ENCODE data around the gene SYNE2.
A peak's percentile ranks its signal among the peaks of the same experiment; 100 is the strongest.

The SYNE2 gene

GRCh38 chr14:63840981-63841380 lies 11.8 kb upstream of the SYNE2 start:
- H3K9ac ChIP-seq = no peak overlapping the region
- H3K36me3 ChIP-seq (ENCODE audit: control insufficient read depth, insufficient read depth, low read length) = no peaks in the 10 kb centered on the region
- H3K9me3 ChIP-seq (ENCODE audit: control insufficient read depth, low read length) = no peaks in the 10 kb centered on the region
- H3K4me1 ChIP-seq = no peaks in the 10 kb centered on the region
- no peak overlapping the region for H3K27ac ChIP-seq
- no peak overlapping the region for H3K4me2 ChIP-seq (ENCODE audit: low read length)
- no peaks in the 10 kb centered on the region for H3K27me3 ChIP-seq (ENCODE audit: control insufficient read depth, insufficient read depth, low read length)
- TF ChIP-seq CTCF (IDR thresholded peaks at IDR 0.05) = no peak
- H3K4me3 ChIP-seq (ENCODE audit: low read depth, low read length) = no peak overlapping the region
- no peak overlapping the region for H2AFZ ChIP-seq
- no peaks in the 10 kb centered on the region for H3K79me2 ChIP-seq

GRCh38 chr14:63843796-63844195 lies 9.0 kb upstream of the SYNE2 start:
- Histone ChIP-seq H3K4me2 (ENCODE audit: low read length) (no peak overlapping the region), H3K79me2 (no peaks in the 10 kb centered on the region), H3K36me3 (ENCODE audit: control insufficient read depth, insufficient read depth, low read length) (no peaks in the 10 kb centered on the region), H3K9me3 (ENCODE audit: control insufficient read depth, low read length) (no peaks in the 10 kb centered on the region), H3K4me1 (no peaks in the 10 kb centered on the region), H3K9ac (no peak overlapping the region), H3K27me3 (ENCODE audit: control insufficient read depth, insufficient read depth, low read length) (no peaks in the 10 kb centered on the region), H3K4me3 (ENCODE audit: low read depth, low read length) (no peak overlapping the region), H2AFZ (no peak overlapping the region), H3K27ac (no peak overlapping the region)
- TF ChIP-seq CTCF (IDR thresholded peaks at IDR 0.05) = no peak

GRCh38 chr14:63848890-63849289 lies 3.9 kb upstream of the SYNE2 start:
- Histone ChIP-seq H3K79me2 (no peaks in the 10 kb centered on the region), H3K27ac (no peak overlapping the region), H3K4me2 (ENCODE audit: low read length) (no peak overlapping the region), H3K4me1 (no peaks in the 10 kb centered on the region), H3K9me3 (ENCODE audit: control insufficient read depth, low read length) (no peaks in the 10 kb centered on the region), H3K4me3 (ENCODE audit: low read depth, low read length) (no peak overlapping the region), H3K9ac (no peak overlapping the region), H2AFZ (no peak overlapping the region), H3K36me3 (ENCODE audit: control insufficient read depth, insufficient read depth, low read length) (no peaks in the 10 kb centered on the region), H3K27me3 (ENCODE audit: control insufficient read depth, insufficient read depth, low read length) (no peaks in the 10 kb centered on the region)
- no peak for TF ChIP-seq CTCF (IDR thresholded peaks at IDR 0.05)

- Histone ChIP-seq H3K4me1 (peaks cover 3% of the 10 kb centered on the region), H3K9me3 (ENCODE audit: control insufficient read depth, low read length) (no peaks in the 10 kb centered on the region), H3K27me3 (ENCODE audit: control insufficient read depth, insufficient read depth, low read length) (no peaks in the 10 kb centered on the region), H3K4me2 (ENCODE audit: low read length) (peak overlapping the region; percentile 79), H3K4me3 (ENCODE audit: low read depth, low read length) (peak overlapping the region; percentile 51), H3K27ac (peak overlapping the region; percentile 46), H3K9ac (no peak overlapping the region), H3K79me2 (peaks cover 20% of the 10 kb centered on the region), H3K36me3 (ENCODE audit: control insufficient read depth, insufficient read depth, low read length) (no peaks in the 10 kb centered on the region), H2AFZ (peak overlapping the region; percentile 96)
- no peak for TF ChIP-seq CTCF (IDR thresholded peaks at IDR 0.05)
Observed at GRCh38 chr14:63852271-63852816, 460 bp upstream of the SYNE2 start.

GRCh38 chr14:63853831-63854293 lies 1.1 kb downstream of the SYNE2 start:
- TF ChIP-seq CTCF (IDR thresholded peaks at IDR 0.05) = no peak
- Histone ChIP-seq H3K27ac (peak overlapping the region; percentile 34), H3K4me2 (ENCODE audit: low read length) (peak overlapping the region; percentile 79)

More at GRCh38 chr14:63853831-63854293, 1.1 kb downstream of the SYNE2 start:
- Histone ChIP-seq H3K4me1 (peaks cover 3% of the 10 kb centered on the region), H3K27me3 (ENCODE audit: control insufficient read depth, insufficient read depth, low read length) (no peaks in the 10 kb centered on the region), H3K9me3 (ENCODE audit: control insufficient read depth, low read length) (no peaks in the 10 kb centered on the region), H3K79me2 (peaks cover 22% of the 10 kb centered on the region), H3K9ac (no peak overlapping the region), H3K4me3 (ENCODE audit: low read depth, low read length) (peak overlapping the region; percentile 57), H3K36me3 (ENCODE audit: control insufficient read depth, insufficient read depth, low read length) (no peaks in the 10 kb centered on the region), H2AFZ (peak overlapping the region; percentile 96)
